ENCODE measurements around the gene ZBED4.
"Not testable (repeated sequence)": the region's sequence is repeated elsewhere in the genome, so short reads cannot be mapped to it uniquely, and the experiment has no call there.

The ZBED4 gene

DNA sequence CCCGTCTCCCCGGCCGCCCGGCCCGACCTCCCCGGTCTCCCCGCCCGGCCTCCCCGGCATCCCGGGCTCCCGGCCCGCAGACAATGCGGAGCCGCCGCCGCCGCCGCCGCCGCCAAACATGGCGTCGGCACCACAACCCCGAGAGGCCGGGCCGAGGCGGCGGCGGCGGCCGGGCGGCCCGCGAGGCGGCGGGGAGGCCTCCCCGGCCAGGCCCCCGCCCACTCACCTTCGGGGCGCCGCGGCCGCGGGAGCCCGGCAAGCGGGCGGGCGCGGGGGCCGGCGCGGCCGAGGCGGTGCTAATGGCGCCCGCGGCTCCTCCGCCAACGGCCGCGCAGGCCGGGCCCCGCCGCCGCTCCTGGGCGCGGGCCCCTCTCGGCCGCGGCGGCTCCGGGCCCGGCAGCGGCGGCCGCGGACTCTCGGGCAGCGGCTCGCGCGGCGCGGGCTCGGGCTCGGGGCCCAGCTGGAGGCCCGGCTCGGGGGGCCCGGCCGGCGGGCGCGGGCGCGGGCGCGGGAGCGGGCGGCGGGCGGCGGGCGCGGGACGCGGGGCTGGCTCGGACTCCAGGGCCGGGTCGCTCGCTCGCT lies 26.3 kb upstream of the ZBED4 start:
- DNase-seq (ENCODE audit: low read depth): no peak

DNA sequence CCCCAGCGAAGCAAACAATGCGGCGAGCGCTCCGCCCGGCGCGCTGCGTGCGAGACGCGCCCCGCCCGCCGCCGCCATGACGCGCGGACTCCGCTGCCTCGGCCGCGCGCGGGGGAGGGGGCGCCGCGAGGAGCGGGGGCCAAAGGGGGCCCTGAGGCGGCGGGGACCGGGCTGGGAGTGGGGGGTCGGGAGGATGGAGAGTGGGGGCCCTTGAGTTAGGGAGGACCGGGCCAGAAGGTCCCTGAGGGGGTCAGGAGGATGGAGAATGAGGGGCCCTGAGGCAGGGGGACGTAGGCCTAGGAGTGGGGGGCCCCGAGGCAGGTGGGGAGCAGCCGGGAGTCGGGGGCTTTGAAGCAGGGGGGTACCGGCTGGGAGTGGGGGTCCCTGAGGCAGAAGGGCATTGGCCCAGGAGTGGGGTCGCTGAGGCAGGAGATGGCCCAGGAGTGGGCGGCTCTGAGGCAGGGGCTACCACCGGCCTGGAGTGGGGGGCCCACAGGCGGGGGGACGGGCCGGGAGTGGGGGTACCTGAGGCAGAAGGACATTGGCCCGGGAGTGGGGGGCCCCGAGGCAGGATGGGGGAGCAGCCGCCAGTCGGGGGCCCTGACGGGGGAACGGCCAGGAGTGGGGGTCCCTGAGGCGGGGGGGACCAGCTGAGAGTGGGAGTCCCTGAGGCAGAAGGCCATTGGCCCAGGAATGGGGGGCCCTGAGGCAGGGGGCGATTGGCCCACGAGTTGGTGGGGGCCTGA lies 25.6 kb upstream of the ZBED4 start, which contains the start of gene BRD1:
TSS of gene BRD1 (minus strand) at position 21 of the 746 bp plus-strand sequence. CDS start 3,556 bp downstream, outside the sequence.
- DNase-seq (ENCODE audit: low read depth): peak; percentile 56

- no peak for DNase-seq (ENCODE audit: low read depth)
Measured at GRCh38 chr22:49828599-49828965, 25.1 kb upstream of the ZBED4 start.

GRCh38 chr22:49829044-49829853 lies 24.4 kb upstream of the ZBED4 start:
- DNase-seq (ENCODE audit: low read depth): no peak

- DNase-seq (ENCODE audit: low read depth): no peak
Measured at GRCh38 chr22:49833340-49834007, 20.2 kb upstream of the ZBED4 start.

- peak; percentile 89 for DNase-seq (ENCODE audit: low read depth)
Measured at GRCh38 chr22:49838771-49839717, 14.6 kb upstream of the ZBED4 start.

DNA sequence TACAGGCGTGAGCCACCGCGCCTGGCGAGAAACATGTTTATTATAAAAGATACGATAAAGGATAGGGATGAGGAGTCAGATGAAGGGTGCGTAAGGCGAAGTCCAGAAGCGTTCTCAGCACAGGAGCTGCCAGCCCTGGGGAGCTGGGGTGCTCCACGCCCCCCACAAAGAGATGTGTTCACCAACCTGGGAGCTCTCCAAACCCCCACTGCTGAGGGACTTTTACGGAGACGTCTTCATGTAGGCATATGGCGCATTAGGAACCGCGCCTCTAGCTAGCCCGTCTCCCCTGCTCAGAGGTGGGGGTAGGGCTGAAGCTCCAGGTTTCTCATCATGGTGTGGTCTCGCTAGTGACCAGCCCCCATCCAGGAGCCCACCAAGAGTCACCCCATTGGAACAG lies 8.4 kb upstream of the ZBED4 start:
- no peak for DNase-seq (ENCODE audit: low read depth)

- no peak for DNase-seq (ENCODE audit: low read depth)
Measured at GRCh38 chr22:49845666-49846459, 7.8 kb upstream of the ZBED4 start.

DNA sequence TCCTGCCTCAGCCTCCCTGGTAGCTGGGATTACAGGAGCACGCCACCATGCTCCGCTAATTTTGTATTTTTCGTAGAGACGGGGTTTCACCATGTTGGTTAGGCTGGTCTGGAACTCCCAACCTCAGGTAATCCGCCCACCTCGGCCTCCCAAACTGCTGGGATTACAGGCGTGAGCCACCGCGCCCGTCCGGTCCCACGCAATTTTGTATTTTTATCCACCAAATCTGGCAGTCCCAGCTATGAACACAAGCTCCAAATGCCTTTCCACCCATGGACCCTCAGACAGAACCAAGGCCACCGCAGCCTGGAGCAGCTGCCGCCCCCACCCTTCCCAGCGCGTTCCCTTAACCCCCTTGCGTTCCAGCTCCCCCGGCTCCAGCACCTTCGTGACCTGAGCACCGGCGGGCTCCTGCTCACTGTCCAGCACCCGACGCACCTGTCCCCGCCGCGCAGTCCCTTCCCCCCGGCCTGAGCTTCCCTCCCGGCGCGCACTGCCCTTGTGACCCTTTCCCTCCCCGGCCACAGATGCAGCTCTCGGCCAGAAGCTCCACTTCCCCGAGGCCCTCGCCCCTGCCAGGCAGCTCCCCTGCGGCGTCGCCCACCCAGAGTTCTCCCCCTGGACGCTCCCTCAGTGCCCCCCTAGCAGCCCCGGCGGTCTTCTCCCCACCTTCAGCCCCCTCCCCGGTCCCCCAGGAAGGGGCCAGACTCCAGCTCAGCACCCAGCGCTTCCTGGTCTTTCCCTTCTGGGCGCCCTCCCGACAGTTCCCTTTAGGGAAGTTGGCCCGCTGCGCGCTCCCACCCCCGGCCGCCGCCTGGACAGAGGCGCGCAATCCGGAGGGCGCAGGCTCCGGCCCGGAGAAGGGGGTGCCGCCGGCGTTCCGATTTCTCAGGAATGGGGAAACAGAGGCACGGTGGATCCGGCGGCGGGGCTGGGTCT lies 5.6 kb upstream of the ZBED4 start:
- DNase-seq (ENCODE audit: low read depth): no peak

- no peak for DNase-seq (ENCODE audit: low read depth)
Measured at GRCh38 chr22:49848690-49849160, 4.9 kb upstream of the ZBED4 start.

DNA sequence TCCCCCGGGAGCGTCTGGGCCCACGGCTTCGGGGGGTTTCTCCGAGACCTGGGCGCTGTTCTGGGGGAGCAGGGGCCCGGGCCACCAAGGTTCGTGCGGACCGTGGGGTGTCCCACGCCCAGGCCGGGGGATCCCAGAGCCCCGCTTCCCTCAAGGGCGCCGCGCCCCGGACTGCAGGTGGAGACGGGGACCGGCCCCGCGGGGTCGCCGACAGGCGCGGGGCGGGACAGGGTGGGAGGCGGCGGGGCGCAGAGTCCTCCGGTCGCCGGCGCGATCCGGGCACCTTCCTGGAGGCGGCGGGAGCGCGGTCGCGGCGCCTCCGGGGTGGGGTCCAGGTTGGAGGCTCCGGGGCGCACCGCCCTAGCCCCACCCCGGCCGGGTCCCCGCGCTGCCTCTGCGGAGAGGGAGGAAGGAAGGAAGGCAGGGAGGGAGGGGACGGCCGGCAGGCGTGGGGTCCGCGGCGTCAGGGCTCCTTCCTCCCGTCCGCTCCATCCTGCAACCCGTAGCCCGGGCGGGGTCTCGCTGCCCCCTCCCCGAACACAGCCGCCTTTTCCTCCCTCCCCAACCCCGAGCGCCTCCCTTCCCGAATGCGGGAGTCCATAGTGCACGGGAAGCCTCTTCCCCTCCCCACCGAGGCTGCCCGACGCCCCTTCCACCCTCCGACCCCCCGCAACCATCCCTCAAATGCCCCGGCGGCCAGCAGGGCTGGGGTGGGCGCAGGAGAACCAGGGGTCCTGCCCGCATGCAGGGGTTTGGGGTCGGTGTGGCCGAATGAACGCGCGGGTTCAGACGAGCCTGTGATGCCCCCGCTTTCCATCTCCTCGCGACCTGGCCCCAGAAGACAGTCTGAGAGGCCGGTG lies 4.3 kb upstream of the ZBED4 start:
- no peak for DNase-seq (ENCODE audit: low read depth)

DNA sequence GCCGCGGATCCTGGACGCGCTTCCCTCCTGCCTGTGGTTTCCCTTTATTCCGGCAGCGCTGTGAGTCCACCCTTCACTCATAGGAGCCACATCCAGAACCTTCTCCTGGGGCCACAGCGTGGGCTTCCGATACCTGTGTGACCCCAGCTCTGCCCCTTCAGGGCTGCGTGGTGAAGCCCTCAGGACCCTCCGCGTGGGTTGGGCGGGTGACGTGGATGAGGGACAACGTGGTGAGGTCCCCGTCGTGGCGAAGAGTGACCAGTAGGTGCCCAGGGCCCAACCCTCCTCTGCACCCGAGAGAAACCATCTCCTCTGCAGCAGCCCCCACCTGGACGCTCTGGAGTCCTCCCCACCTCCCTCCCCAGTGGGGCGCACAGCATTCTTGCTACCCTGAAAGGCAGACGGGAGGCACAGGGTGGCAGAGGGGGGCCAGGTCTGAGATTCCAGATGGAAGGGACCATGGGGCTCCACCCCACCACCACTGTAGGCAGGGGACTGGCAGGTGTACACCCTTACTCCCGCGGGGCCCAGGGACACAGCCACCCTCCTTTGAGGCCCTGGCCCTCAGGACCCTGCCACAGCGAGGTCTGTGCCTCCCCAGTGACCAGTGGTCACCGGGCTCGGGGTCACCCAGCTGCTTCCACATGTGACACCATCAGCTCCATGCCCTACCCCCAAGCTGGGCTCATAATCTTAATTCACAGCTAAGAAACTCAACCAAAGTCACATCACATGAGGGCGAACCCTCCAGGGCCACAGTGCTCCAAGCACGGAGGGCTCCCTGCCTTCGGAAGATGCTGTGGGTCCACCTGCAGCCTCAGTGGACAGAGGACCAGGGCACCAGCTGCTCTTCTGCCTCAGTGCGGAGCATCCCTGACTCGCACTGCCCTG lies 3.4 kb upstream of the ZBED4 start:
- DNase-seq (ENCODE audit: low read depth): no peak

GRCh38 chr22:49850959-49851802 lies 2.5 kb upstream of the ZBED4 start:
- no peak for DNase-seq (ENCODE audit: low read depth)

- DNase-seq (ENCODE audit: low read depth): not testable (repeated sequence)
Measured at GRCh38 chr22:49852568-49852897, 1.1 kb upstream of the ZBED4 start.

DNA sequence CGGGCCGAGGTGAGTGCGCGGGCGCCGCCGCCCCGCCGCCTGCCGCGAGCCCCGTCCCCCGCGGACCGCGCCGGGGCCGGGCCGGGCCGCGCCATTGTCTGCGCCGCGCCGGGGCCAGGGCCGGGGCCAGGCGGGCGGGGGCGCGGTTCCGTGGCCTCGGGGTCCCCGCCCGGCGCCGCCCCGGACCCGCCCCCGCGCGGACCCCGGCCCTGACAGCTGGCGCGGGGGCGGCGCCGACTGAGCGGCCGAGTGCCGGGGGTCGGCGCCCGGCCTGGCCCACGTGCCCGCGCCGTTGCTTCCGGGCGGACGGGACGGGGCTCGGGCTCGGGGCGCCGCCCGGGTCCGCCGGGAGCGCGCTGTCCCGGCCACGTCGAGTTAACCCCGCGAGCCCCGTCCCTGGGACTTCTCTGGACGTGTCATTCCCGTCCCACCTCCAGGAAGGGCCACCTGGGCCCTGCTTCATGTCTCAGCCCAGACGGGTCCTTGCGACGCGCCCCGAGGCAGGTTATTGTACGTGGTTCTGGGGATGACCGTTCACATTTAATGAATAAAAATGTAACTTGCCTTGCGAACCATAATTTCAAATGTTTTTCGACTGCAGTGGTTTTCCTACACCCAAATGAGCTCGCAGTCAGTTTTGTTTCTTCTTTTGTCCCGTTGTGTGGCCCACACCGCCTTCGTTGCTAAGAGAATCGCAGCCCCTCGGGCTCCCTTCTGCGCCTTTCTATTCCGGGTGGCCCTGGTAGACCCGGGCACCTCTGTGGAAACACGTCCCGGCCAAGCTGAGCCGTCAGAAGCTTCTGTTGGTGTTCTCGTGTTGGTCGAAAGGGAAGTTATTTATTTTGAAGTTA lies 562 bp downstream of the ZBED4 start:
- peak; percentile 13 for DNase-seq (ENCODE audit: low read depth)

All from amniotic epithelial cell (primary cell).